ENCODE data around the gene TMEM237.

DNA sequence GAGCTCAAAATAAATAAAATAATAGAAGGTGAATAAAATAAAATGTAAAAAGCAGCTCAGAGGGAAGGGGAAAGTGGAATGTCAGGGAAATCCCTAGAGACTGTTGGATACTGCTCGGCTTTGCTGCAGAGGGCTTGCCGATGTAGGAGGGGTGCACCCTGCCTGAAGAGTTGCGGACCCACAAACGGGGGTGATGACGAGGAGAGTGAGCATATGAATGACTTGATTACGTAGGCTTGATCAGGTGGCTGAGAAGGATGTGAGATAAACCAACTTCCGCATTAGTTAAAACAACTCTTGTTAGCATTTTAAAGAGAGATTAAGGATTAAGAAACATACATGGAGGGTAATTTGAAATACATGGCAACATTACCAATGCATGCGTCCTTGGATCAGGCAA, 21.0 kb upstream of the TMEM237 start:
- TF ChIP-seq, protein P1, sequence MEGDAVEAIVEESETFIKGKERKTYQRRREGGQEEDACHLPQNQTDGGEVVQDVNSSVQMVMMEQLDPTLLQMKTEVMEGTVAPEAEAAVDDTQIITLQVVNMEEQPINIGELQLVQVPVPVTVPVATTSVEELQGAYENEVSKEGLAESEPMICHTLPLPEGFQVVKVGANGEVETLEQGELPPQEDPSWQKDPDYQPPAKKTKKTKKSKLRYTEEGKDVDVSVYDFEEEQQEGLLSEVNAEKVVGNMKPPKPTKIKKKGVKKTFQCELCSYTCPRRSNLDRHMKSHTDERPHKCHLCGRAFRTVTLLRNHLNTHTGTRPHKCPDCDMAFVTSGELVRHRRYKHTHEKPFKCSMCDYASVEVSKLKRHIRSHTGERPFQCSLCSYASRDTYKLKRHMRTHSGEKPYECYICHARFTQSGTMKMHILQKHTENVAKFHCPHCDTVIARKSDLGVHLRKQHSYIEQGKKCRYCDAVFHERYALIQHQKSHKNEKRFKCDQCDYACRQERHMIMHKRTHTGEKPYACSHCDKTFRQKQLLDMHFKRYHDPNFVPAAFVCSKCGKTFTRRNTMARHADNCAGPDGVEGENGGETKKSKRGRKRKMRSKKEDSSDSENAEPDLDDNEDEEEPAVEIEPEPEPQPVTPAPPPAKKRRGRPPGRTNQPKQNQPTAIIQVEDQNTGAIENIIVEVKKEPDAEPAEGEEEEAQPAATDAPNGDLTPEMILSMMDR (IDR thresholded peaks at IDR 0.05; ENCODE audit: low read depth, low read length, poor library complexity, severe bottlenecking): no peak
- TF ChIP-seq EZH2phosphoT487 (IDR thresholded peaks at IDR 0.05; ENCODE audit: borderline replicate concordance, low read length): no peak
